Panc1 (cell line): Measurements from ENCODE around the gene SNRPN. TPM values are rescaled to one million over a fixed set of nuclear protein-coding genes. Genes with fewer than 3 reads are reported as not detected.
"Not testable (repeated sequence)": the region's sequence is repeated elsewhere in the genome, so short reads cannot be mapped to it uniquely, and the experiment has no call there.

Experiments
- ATAC-seq: fragments of 200-7000 bp; cut with Tn5 transposase; 2 replicates; pipeline ENCODE4 v1.9.1; 2020; ENCODE audit warnings: mild to moderate bottlenecking, moderate library complexity
- BruUV-seq: library from RNA; stranded (reverse); fragments of 400-500 nt; replicated peaks from 2 replicates; lab custom pipeline; 2021; lab: Mats Ljungman, UMichigan
- CTCF ChIA-PET: fragments of 300-600 bp; sonication (Branson Sonifier 250); formaldehyde crosslinking; loops from one replicate; lab custom pipeline; 2022; ENCODE audit warnings: antibody characterized with exemption; lab: Charles Lee
- POLR2A ChIA-PET: fragments of 300-600 bp; sonication (Branson Sonifier 250); formaldehyde crosslinking; loops from one replicate; lab custom pipeline; 2022; ENCODE audit warnings: antibody characterized with exemption; lab: Charles Lee
- DNase-seq: peaks from one replicate; pipeline ENCODE4 v3.0.0-alpha.2; 2010; ENCODE audit warnings: low read depth, low spot score
- H3K27ac ChIP-seq: 2 replicates; pipeline ENCODE4 v1.5.1; 2011; ENCODE audit warnings: mild to moderate bottlenecking, low read length, inconsistent platforms
- H3K27me3 ChIP-seq: fragments of 200-500 bp; sonication (Bioruptor generic); 2 replicates; pipeline ENCODE4 v1.6.0; 2014; ENCODE audit warnings: low read length, inconsistent platforms; ENCODE audit not compliant: control insufficient read depth, insufficient read depth
- H3K36me3 ChIP-seq: fragments of 200-500 bp; sonication (Bioruptor generic); 2 replicates; pipeline ENCODE4 v1.5.1; 2014; ENCODE audit warnings: inconsistent platforms, mild to moderate bottlenecking, low read length, moderate library complexity; ENCODE audit not compliant: control insufficient read depth, insufficient read depth
- H3K4me1 ChIP-seq: 2 replicates; pipeline ENCODE4 v1.5.1; 2011; ENCODE audit warnings: inconsistent platforms, mild to moderate bottlenecking, low read length, moderate library complexity; ENCODE audit not compliant: control insufficient read depth, insufficient read depth
- H3K4me3 ChIP-seq, 2 experiments: 2 replicates each; pipeline ENCODE4 v1.5.1; 2011 to 2012; ENCODE audit warnings: low read depth in 2 of 2, low read length in 2 of 2, mild to moderate bottlenecking in 2 of 2, inconsistent platforms in 1 of 2, moderate library complexity in 1 of 2
- H3K9me3 ChIP-seq: fragments of 200-500 bp; sonication (Bioruptor generic); 2 replicates; pipeline ENCODE4 v1.5.1; 2014; ENCODE audit warnings: low read depth, mild to moderate bottlenecking, inconsistent platforms, low read length, moderate library complexity; ENCODE audit not compliant: control insufficient read depth, insufficient read depth
- CTCF ChIP-seq: fragments of 450-650 bp; IDR thresholded peaks from 2 replicates; pipeline ENCODE4 v1.5.1; 2017; ENCODE audit warnings: mild to moderate bottlenecking
- POLR2AphosphoS5 ChIP-seq: IDR thresholded peaks from 2 replicates; pipeline ENCODE4 v1.6.1; 2012; ENCODE audit warnings: mild to moderate bottlenecking, low read depth, low read length, moderate library complexity
- REST ChIP-seq, 2 experiments: IDR thresholded peaks; 2 replicates each; pipeline ENCODE4 v1.6.1; 2011 to 2012; ENCODE audit warnings: low read depth in 2 of 2, control low read depth in 1 of 2, low read length in 1 of 2, mild to moderate bottlenecking in 1 of 2, moderate library complexity in 1 of 2; ENCODE audit not compliant: insufficient read depth in 1 of 2
- SIN3A ChIP-seq: IDR thresholded peaks from 2 replicates; pipeline ENCODE4 v1.6.1; 2012; ENCODE audit warnings: low read depth, mild to moderate bottlenecking, low read length, moderate library complexity, borderline replicate concordance; ENCODE audit not compliant: insufficient read depth
- TCF7L2 ChIP-seq: IDR thresholded peaks from 2 replicates; pipeline ENCODE4 v1.6.1; 2011; ENCODE audit warnings: mild to moderate bottlenecking, low read depth, low read length, inconsistent platforms
- in situ Hi-C: cut with HindIII; loops from 2 replicates; pipeline ENCODE4 v1.10.0; 2016; ENCODE audit warnings: low sequenced_read_pairs, low pct_unique_long_range_greater_than_20kb
- intact Hi-C: fragments of 100-400 bp; cut with micrococcal nuclease; formaldehyde crosslinking; loops from one replicate; pipeline ENCODE4 v1.10.0; 2022; ENCODE audit not compliant: unreplicated experiment
- total RNA-seq: library from RNA; stranded (reverse); gene quantifications from one replicate; pipeline ENCODE4 v1.2.1, GENCODE V29; 2021; ENCODE audit not compliant: unreplicated experiment

SNRPN gene
- total RNA-seq, 1 experiment from 2014 or later = 75.1 TPM

GRCh38 chr15:24933716-24934115 is 21.1 kb upstream of the SNRPN start:
- ATAC-seq = no peak
- Histone ChIP-seq H3K4me1 (no peaks in the 10 kb centered on the region), H3K27ac (no peak overlapping the region), H3K9me3 (no peaks in the 10 kb centered on the region), H3K27me3 (no peaks in the 10 kb centered on the region), H3K4me3 (no peak overlapping the region), H3K36me3 (no peaks in the 10 kb centered on the region)
- DNase-seq = no peak
- POLR2A ChIA-PET = no interaction called here
- in situ Hi-C loops (no loop called here), intact Hi-C loops (no loop called here)
- CTCF ChIA-PET = no interaction called here
- BruUV-seq = no TSS peak
- TF ChIP-seq TCF7L2 (no peak), CTCF (no peak), POLR2AphosphoS5 (no peak), REST (IDR thresholded peaks at IDR 0.05; ENCODE audit: insufficient read depth in 1 of 2, low read depth in 2 of 2, low read length in 1 of 2) (no peak), SIN3A (no peak)

- BruUV-seq, H3K4me1 ChIP-seq, H3K9me3 ChIP-seq, H3K4me3 ChIP-seq, DNase-seq, CTCF ChIA-PET, ATAC-seq, H3K27me3 ChIP-seq, H3K27ac ChIP-seq, in situ Hi-C loops, intact Hi-C loops, H3K36me3 ChIP-seq, POLR2A ChIA-PET: not testable (repeated sequence)
These were observed 16.6 kb upstream of the SNRPN start for GRCh38 chr15:24938224-24938623.

GRCh38 chr15:24940236-24940635 is 14.6 kb upstream of the SNRPN start:
- DNase-seq (no peak), ATAC-seq (no peak)
- in situ Hi-C loops (no loop called here), intact Hi-C loops (no loop called here)
- Histone ChIP-seq H3K36me3 (no peaks in the 10 kb centered on the region), H3K4me1 (no peaks in the 10 kb centered on the region), H3K27me3 (no peaks in the 10 kb centered on the region), H3K9me3 (no peaks in the 10 kb centered on the region), H3K27ac (no peak overlapping the region), H3K4me3 (no peak overlapping the region)
- ChIA-PET CTCF (no interaction called here), POLR2A (no interaction called here)
- TF ChIP-seq SIN3A = no peak
- TF ChIP-seq TCF7L2 = no peak
- TF ChIP-seq CTCF = no peak
- TF ChIP-seq POLR2AphosphoS5 = no peak
- TF ChIP-seq REST (IDR thresholded peaks at IDR 0.05; ENCODE audit: insufficient read depth in 1 of 2, low read depth in 2 of 2, low read length in 1 of 2) = no peak
- BruUV-seq = no TSS peak
